ENCODE measurements around the gene B3GALT4. TPM values are rescaled to one million over a fixed set of nuclear protein-coding genes. Genes with fewer than 3 reads are reported as not detected.

B3GALT4 gene
- total and polyA plus RNA-seq, 4 donors: 5.8 to 12.9 (median 7.2) TPM

- Histone ChIP-seq H3K36me3 (ENCODE audit: control insufficient read depth, insufficient read depth, low read length) (peaks cover 55% of the 10 kb centered on the region), H3K9me3 (ENCODE audit: control insufficient read depth, insufficient read depth, low read length) (no peaks in the 10 kb centered on the region), H3K27ac (ENCODE audit: low read depth, low read length) (peak overlapping the region; percentile 81), H3K4me3 (ENCODE audit: low read depth, low read length) (peak overlapping the region; percentile 91), H3K27me3 (ENCODE audit: control insufficient read depth, insufficient read depth, low read length) (no peaks in the 10 kb centered on the region), H3K4me1 (ENCODE audit: control insufficient read depth, insufficient read depth, low read length) (peaks cover 23% of the 10 kb centered on the region)
- WGBS (ENCODE audit: insufficient coverage): 0% methylated on average over 4 of the region's 14 CpGs
- DNase-seq (ENCODE audit: low read depth in 4 of 6, low spot score in 6 of 6): no peak
Observed at GRCh38 chr6:33289784-33290315, 12.9 kb downstream of the B3GALT4 start.

- WGBS (ENCODE audit: insufficient coverage): 74% methylated on average over 3 of the region's 7 CpGs
- Histone ChIP-seq H3K4me3 (ENCODE audit: low read depth, low read length) (peak overlapping the region; percentile 91), H3K27me3 (ENCODE audit: control insufficient read depth, insufficient read depth, low read length) (no peaks in the 10 kb centered on the region), H3K27ac (ENCODE audit: low read depth, low read length) (no peak overlapping the region), H3K36me3 (ENCODE audit: control insufficient read depth, insufficient read depth, low read length) (peaks cover 59% of the 10 kb centered on the region), H3K9me3 (ENCODE audit: control insufficient read depth, insufficient read depth, low read length) (no peaks in the 10 kb centered on the region), H3K4me1 (ENCODE audit: control insufficient read depth, insufficient read depth, low read length) (peaks cover 23% of the 10 kb centered on the region)
- no peak for DNase-seq (ENCODE audit: low read depth in 4 of 6, low spot score in 6 of 6)
Observed at GRCh38 chr6:33290459-33290858, 13.5 kb downstream of the B3GALT4 start.

GRCh38 chr6:33292996-33293682 is 16.2 kb downstream of the B3GALT4 start:
- 87% methylated on average over 13 of the region's 16 CpGs for WGBS (ENCODE audit: insufficient coverage)
- DNase-seq (ENCODE audit: low read depth in 4 of 6, low spot score in 6 of 6): no peak
- H3K4me1 ChIP-seq (ENCODE audit: control insufficient read depth, insufficient read depth, low read length): peaks cover 31% of the 10 kb centered on the region
- no peaks in the 10 kb centered on the region for H3K9me3 ChIP-seq (ENCODE audit: control insufficient read depth, insufficient read depth, low read length)
- peaks cover 57% of the 10 kb centered on the region for H3K36me3 ChIP-seq (ENCODE audit: control insufficient read depth, insufficient read depth, low read length)
- no peaks in the 10 kb centered on the region for H3K27me3 ChIP-seq (ENCODE audit: control insufficient read depth, insufficient read depth, low read length)
- H3K4me3 ChIP-seq (ENCODE audit: low read depth, low read length): no peak overlapping the region
- no peak overlapping the region for H3K27ac ChIP-seq (ENCODE audit: low read depth, low read length)

GRCh38 chr6:33294086-33294823 is 17.3 kb downstream of the B3GALT4 start:
- DNase-seq (ENCODE audit: low read depth in 4 of 6, low spot score in 6 of 6): no peak
- no peak overlapping the region for H3K27ac ChIP-seq (ENCODE audit: low read depth, low read length)
- 88% methylated on average over 7 of the region's 10 CpGs for WGBS (ENCODE audit: insufficient coverage)
- no peak overlapping the region for H3K4me3 ChIP-seq (ENCODE audit: low read depth, low read length)
- peaks cover 26% of the 10 kb centered on the region for H3K4me1 ChIP-seq (ENCODE audit: control insufficient read depth, insufficient read depth, low read length)
- H3K36me3 ChIP-seq (ENCODE audit: control insufficient read depth, insufficient read depth, low read length): peaks cover 57% of the 10 kb centered on the region
- H3K9me3 ChIP-seq (ENCODE audit: control insufficient read depth, insufficient read depth, low read length): no peaks in the 10 kb centered on the region
- no peaks in the 10 kb centered on the region for H3K27me3 ChIP-seq (ENCODE audit: control insufficient read depth, insufficient read depth, low read length)

GRCh38 chr6:33295621-33296369 is 18.9 kb downstream of the B3GALT4 start:
- H3K4me1 ChIP-seq (ENCODE audit: control insufficient read depth, insufficient read depth, low read length): peaks cover 28% of the 10 kb centered on the region
- peaks cover 53% of the 10 kb centered on the region for H3K36me3 ChIP-seq (ENCODE audit: control insufficient read depth, insufficient read depth, low read length)
- no peaks in the 10 kb centered on the region for H3K9me3 ChIP-seq (ENCODE audit: control insufficient read depth, insufficient read depth, low read length)
- H3K27me3 ChIP-seq (ENCODE audit: control insufficient read depth, insufficient read depth, low read length): no peaks in the 10 kb centered on the region
- WGBS (ENCODE audit: insufficient coverage): 87% methylated on average over 15 of the region's 15 CpGs
- H3K4me3 ChIP-seq (ENCODE audit: low read depth, low read length): no peak overlapping the region
- H3K27ac ChIP-seq (ENCODE audit: low read depth, low read length): no peak overlapping the region
- no peak for DNase-seq (ENCODE audit: low read depth in 4 of 6, low spot score in 6 of 6)

GRCh38 chr6:33296797-33297405 is 20.0 kb downstream of the B3GALT4 start:
- Histone ChIP-seq H3K9me3 (ENCODE audit: control insufficient read depth, insufficient read depth, low read length) (no peaks in the 10 kb centered on the region), H3K4me1 (ENCODE audit: control insufficient read depth, insufficient read depth, low read length) (peaks cover 31% of the 10 kb centered on the region), H3K27ac (ENCODE audit: low read depth, low read length) (no peak overlapping the region), H3K27me3 (ENCODE audit: control insufficient read depth, insufficient read depth, low read length) (no peaks in the 10 kb centered on the region), H3K4me3 (ENCODE audit: low read depth, low read length) (peak overlapping the region; percentile 99), H3K36me3 (ENCODE audit: control insufficient read depth, insufficient read depth, low read length) (peaks cover 46% of the 10 kb centered on the region)
- 60% methylated on average over 3 of the region's 12 CpGs for WGBS (ENCODE audit: insufficient coverage)
- no peak for DNase-seq (ENCODE audit: low read depth in 4 of 6, low spot score in 6 of 6)

- peak overlapping the region; percentile 99 for H3K4me3 ChIP-seq (ENCODE audit: low read depth, low read length)
- H3K27ac ChIP-seq (ENCODE audit: low read depth, low read length): peak overlapping the region; percentile 78
- H3K9me3 ChIP-seq (ENCODE audit: control insufficient read depth, insufficient read depth, low read length): no peaks in the 10 kb centered on the region
- 12% methylated on average over 5 of the region's 16 CpGs for WGBS (ENCODE audit: insufficient coverage)
- H3K4me1 ChIP-seq (ENCODE audit: control insufficient read depth, insufficient read depth, low read length): peaks cover 31% of the 10 kb centered on the region
- H3K36me3 ChIP-seq (ENCODE audit: control insufficient read depth, insufficient read depth, low read length): peaks cover 41% of the 10 kb centered on the region
- peak in 2 of 6 donors; percentile 18 to 44 for DNase-seq (ENCODE audit: low read depth in 4 of 6, low spot score in 6 of 6)
- H3K27me3 ChIP-seq (ENCODE audit: control insufficient read depth, insufficient read depth, low read length): no peaks in the 10 kb centered on the region
Observed at GRCh38 chr6:33297406-33297955, 20.6 kb downstream of the B3GALT4 start.

- Histone ChIP-seq H3K27ac (ENCODE audit: low read depth, low read length) (peak overlapping the region; percentile 99), H3K4me3 (ENCODE audit: low read depth, low read length) (peak overlapping the region; percentile 99), H3K4me1 (ENCODE audit: control insufficient read depth, insufficient read depth, low read length) (peaks cover 31% of the 10 kb centered on the region), H3K36me3 (ENCODE audit: control insufficient read depth, insufficient read depth, low read length) (peaks cover 44% of the 10 kb centered on the region), H3K27me3 (ENCODE audit: control insufficient read depth, insufficient read depth, low read length) (no peaks in the 10 kb centered on the region), H3K9me3 (ENCODE audit: control insufficient read depth, insufficient read depth, low read length) (no peaks in the 10 kb centered on the region)
- peak in 2 of 6 donors; percentile 55 to 81 for DNase-seq (ENCODE audit: low read depth in 4 of 6, low spot score in 6 of 6)
- 0% methylated on average over 27 of the region's 42 CpGs for whole genome bisulfite sequencing (ENCODE audit: insufficient coverage)
Observed at GRCh38 chr6:33297956-33298772, 21.2 kb downstream of the B3GALT4 start.

All from spinal cord (tissue), 10 donors.